GM23338 (cell line): ENCODE results near the gene ZSCAN31.

Experiments used
- CREB1 ChIP-seq: fragments of 250-450 bp; sonication (Bioruptor Pico); IDR thresholded peaks from 2 replicates; pipeline ENCODE4 v1.5.0; 2020; ENCODE audit warnings: low read depth, mild to moderate bottlenecking, moderate library complexity
- CTCF ChIP-seq, 2 experiments: fragments of 200-600 bp in 1 of 2; sonication (generic) in 1 of 2; conservative IDR thresholded peaks; 2 replicates each; pipeline versions ENCODE4 v1.5.1 to v1.6.1; 2016 to 2017; ENCODE audit warnings: antibody characterized with exemption in 2 of 2, low read depth in 2 of 2, mild to moderate bottlenecking in 2 of 2, moderate library complexity in 1 of 2
- EZH2 ChIP-seq: fragments of 200-600 bp; sonication (generic); IDR thresholded peaks from one replicate; pipeline ENCODE4 v1.8.0; 2017; ENCODE audit warnings: antibody characterized with exemption, mild to moderate bottlenecking, low read depth; ENCODE audit not compliant: unreplicated experiment
- EZH2phosphoT487 ChIP-seq: fragments of 200-600 bp; sonication (generic); IDR thresholded peaks from one replicate; pipeline ENCODE4 v1.8.1; 2018; ENCODE audit warnings: antibody characterized with exemption; ENCODE audit not compliant: unreplicated experiment
- JUNB ChIP-seq: IDR thresholded peaks from one replicate; pipeline ENCODE4 v1.6.1; 2016; ENCODE audit warnings: antibody characterized with exemption; ENCODE audit not compliant: unreplicated experiment
- POLR2AphosphoS5 ChIP-seq: IDR thresholded peaks from 2 replicates; pipeline ENCODE4 v1.6.1; 2016; ENCODE audit warnings: antibody characterized with exemption, low read depth

- no peak for TF ChIP-seq CTCF (conservative IDR thresholded peaks at IDR 0.05; ENCODE audit: low read depth in 2 of 2)
- no peak for TF ChIP-seq JUNB
- no peak for TF ChIP-seq EZH2
- TF ChIP-seq CREB1, result no peak
- no peak for TF ChIP-seq POLR2AphosphoS5
- TF ChIP-seq EZH2phosphoT487, result no peak
Observed at GRCh38 chr6:28354688-28355554, 19.0 kb upstream of the ZSCAN31 start.
